ENCODE results near the gene AQP1. TPM values are rescaled to one million over a fixed set of nuclear protein-coding genes. Genes with fewer than 3 reads are reported as not detected.

Gene AQP1
- total and polyA plus RNA-seq, 10 of the 15 experiments (the other 5 are each of a cell fraction or from before 2014, with no cell fraction given), result 0.03 to 0.64 TPM; not detected in 8

DNA sequence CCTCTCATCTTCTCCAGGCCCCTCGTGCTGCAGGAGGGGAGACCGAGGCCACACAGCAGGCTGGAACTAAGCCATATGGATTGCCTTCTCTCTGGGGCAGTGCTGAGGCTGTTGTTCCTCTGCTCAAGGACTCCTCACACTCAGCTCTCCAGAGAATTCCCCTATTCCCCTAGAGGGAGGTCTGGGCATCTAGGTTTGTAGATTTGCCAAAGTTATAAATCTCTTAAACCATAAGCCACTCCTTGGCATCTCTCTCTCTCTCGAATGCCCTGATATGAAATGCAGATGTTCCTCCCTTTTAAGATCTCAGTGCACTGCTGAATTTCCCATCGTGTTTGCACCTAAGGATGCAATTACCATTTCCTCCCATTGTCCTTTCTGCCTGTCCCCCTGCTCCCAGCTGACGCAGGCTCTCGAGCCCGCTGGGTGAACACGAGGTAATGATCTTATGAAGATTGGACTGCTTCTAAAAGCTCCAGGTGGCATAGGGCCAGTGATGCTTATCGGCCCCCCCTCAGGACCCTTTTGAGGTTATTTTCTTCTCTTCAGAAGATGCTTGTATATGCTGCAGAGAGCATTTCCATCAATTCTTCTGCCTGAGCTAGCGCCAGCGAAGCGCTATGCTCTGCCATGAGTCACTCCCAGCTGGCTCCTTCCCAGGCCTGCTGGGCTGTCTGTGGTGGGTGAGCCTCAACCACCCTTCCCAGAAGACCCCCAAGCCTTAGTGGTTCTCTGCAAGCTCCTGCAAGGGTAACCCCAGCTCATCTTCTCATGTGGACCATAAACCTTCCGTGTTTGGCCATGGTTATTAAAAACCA lies 41.6 kb upstream of the AQP1 start:
- Histone ChIP-seq H3K9ac (ENCODE audit: control insufficient read depth, insufficient read depth, low read length) (no peak overlapping the region), H3K9me3 (replicated peaks; ENCODE audit: control insufficient read depth, insufficient read depth, low read length) (no peaks in the 10 kb centered on the region), H3K27ac (ENCODE audit: control insufficient read depth, insufficient read depth) (no peak overlapping the region), H3K4me3 (no peak overlapping the region), H3K79me2 (ENCODE audit: control insufficient read depth, insufficient read depth, low read length) (no peaks in the 10 kb centered on the region), H3K27me3 (replicated peaks in 1 of 2; ENCODE audit: control insufficient read depth in 2 of 2, insufficient read depth in 2 of 2, low read length in 1 of 2) (no peaks in the 10 kb centered on the region), H2AFZ (ENCODE audit: control insufficient read depth, low read depth, low read length) (no peak overlapping the region), H3K4me1 (ENCODE audit: control insufficient read depth, insufficient read depth, low read length) (no peaks in the 10 kb centered on the region), H3K4me2 (ENCODE audit: control insufficient read depth, insufficient read depth) (no peak overlapping the region), H3K36me3 (ENCODE audit: control insufficient read depth in 2 of 2, insufficient read depth in 2 of 2, low read length in 1 of 2) (no peaks in the 10 kb centered on the region), H4K20me1 (ENCODE audit: control insufficient read depth, insufficient read depth) (no peaks in the 10 kb centered on the region)
- ChIA-PET SMC1A (ENCODE audit: uncharacterized antibody, unreplicated experiment) (no interaction called here), POLR2A (no interaction called here), RAD21 (ENCODE audit: unreplicated experiment) (no interaction called here), CTCF (no interaction called here)
- in situ Hi-C loops (cut with MboI), result no loop called here
- ATAC-seq (no peak), DNase-seq (ENCODE audit: low read depth, low spot score) (no peak), FAIRE-seq (no peak)
- TF ChIP-seq SRF (IDR thresholded peaks at IDR 0.05; ENCODE audit: low read depth in 2 of 2, low read length in 2 of 2), result no peak
- no peak for TF ChIP-seq EZH2 (IDR thresholded peaks at IDR 0.05; ENCODE audit: borderline replicate concordance, control insufficient read depth, low read depth, low read length)
- TF ChIP-seq RB1 (IDR thresholded peaks at IDR 0.05; ENCODE audit: borderline replicate concordance), result no peak
- TF ChIP-seq TAF1 (IDR thresholded peaks at IDR 0.05; ENCODE audit: borderline replicate concordance, low read depth, low read length), result no peak
- no peak for TF ChIP-seq KLF5 (IDR thresholded peaks at IDR 0.05; ENCODE audit: partially characterized antibody)
- no peak for TF ChIP-seq SMAD5 (IDR thresholded peaks at IDR 0.05; ENCODE audit: low read depth)
- TF ChIP-seq, protein P1, sequence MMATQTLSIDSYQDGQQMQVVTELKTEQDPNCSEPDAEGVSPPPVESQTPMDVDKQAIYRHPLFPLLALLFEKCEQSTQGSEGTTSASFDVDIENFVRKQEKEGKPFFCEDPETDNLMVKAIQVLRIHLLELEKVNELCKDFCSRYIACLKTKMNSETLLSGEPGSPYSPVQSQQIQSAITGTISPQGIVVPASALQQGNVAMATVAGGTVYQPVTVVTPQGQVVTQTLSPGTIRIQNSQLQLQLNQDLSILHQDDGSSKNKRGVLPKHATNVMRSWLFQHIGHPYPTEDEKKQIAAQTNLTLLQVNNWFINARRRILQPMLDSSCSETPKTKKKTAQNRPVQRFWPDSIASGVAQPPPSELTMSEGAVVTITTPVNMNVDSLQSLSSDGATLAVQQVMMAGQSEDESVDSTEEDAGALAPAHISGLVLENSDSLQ (IDR thresholded peaks at IDR 0.05), result no peak
- TF ChIP-seq NFXL1 (IDR thresholded peaks at IDR 0.05; ENCODE audit: borderline replicate concordance), result no peak
- TF ChIP-seq PAX5 (IDR thresholded peaks at IDR 0.05; ENCODE audit: borderline replicate concordance, low read depth, low read length), result no peak
- BruUV-seq (replicated peaks), result no TSS peak
- 59% methylated on average over 13 of the region's 13 CpGs for WGBS (ENCODE audit: insufficient coverage, insufficient replicate concordance, low lambda C conversion rate, missing lambda C conversion rate)
- intact Hi-C loops (cut with micrococcal nuclease; ENCODE audit: unreplicated experiment), result no loop called here
